Choroid plexus epithelial cell (primary cell): ENCODE data around the gene LRP6.
A peak's percentile ranks its signal among the peaks of the same experiment; 100 is the strongest.

ENCODE experiments used
- DNase-seq: peaks from one replicate; pipeline ENCODE4 v3.0.0-alpha.2; 2010; ENCODE audit warnings: low read depth
- H3K4me3 ChIP-seq: 2 replicates; pipeline ENCODE4 v1.5.1; 2011; ENCODE audit warnings: low read depth, mild to moderate bottlenecking, control low read depth, low read length, moderate library complexity
- TF ChIP-seq, protein P1 (sequence below): conservative IDR thresholded peaks from 2 replicates; pipeline ENCODE4 v1.5.1; 2011; ENCODE audit warnings: low read depth, mild to moderate bottlenecking, control low read depth, inconsistent platforms, low read length, moderate library complexity

Gene LRP6

DNA sequence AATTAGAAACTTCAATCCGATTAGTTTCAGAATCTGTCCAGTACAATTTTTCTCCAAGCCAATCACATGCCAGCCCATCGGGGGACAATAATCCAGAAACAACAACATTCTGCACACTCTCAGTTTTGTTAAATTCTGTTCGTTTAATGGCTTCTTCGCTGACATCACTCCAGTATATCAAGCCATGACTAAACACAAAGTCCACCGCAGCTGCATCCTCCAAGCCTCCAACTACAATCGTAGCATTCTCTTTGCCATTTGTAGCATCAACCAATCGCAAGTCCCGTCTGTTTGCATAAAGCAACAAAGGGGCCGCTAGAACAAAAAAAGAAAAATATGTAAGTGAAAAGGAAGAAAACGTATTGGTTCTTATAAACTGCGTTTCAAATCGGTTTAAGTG lies 22.5 kb downstream of the LRP6 start:
- no peak overlapping the region for H3K4me3 ChIP-seq
- DNase-seq, result no peak
- TF ChIP-seq, protein P1, sequence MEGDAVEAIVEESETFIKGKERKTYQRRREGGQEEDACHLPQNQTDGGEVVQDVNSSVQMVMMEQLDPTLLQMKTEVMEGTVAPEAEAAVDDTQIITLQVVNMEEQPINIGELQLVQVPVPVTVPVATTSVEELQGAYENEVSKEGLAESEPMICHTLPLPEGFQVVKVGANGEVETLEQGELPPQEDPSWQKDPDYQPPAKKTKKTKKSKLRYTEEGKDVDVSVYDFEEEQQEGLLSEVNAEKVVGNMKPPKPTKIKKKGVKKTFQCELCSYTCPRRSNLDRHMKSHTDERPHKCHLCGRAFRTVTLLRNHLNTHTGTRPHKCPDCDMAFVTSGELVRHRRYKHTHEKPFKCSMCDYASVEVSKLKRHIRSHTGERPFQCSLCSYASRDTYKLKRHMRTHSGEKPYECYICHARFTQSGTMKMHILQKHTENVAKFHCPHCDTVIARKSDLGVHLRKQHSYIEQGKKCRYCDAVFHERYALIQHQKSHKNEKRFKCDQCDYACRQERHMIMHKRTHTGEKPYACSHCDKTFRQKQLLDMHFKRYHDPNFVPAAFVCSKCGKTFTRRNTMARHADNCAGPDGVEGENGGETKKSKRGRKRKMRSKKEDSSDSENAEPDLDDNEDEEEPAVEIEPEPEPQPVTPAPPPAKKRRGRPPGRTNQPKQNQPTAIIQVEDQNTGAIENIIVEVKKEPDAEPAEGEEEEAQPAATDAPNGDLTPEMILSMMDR, result no peak

DNA sequence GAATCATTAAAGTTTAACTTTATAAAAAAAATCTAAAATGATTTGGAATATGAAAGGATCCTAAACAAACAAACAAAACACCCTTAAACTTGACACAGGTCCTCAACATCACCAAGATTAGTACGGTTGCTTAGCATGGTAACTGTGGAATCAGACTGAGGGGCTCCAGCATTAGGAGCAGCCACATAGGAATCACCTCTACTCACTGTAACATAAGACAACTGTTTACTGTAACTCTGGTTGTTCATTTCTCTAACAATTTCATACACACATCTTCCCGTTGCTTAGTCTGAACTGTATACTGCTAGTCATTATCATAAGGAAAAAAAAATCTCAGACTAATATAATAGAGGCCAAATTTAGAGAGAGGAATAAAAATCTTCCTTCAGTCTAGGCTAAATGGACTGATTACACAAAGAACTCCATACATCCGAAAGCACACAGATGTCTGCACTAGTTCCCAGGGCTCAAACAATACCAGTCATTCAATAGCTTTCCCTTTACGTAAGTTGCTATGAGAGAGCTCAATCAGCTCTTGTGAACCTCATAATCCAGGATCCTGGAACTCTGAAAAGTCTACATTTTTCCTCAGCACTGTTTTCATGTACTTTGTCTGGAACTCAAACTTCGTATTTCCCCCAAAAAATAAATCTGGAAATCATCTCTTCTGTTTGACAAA lies 26.0 kb downstream of the LRP6 start:
- peak; percentile 12 for DNase-seq
- no peak overlapping the region for H3K4me3 ChIP-seq
- TF ChIP-seq, protein P1, result no peak

DNA sequence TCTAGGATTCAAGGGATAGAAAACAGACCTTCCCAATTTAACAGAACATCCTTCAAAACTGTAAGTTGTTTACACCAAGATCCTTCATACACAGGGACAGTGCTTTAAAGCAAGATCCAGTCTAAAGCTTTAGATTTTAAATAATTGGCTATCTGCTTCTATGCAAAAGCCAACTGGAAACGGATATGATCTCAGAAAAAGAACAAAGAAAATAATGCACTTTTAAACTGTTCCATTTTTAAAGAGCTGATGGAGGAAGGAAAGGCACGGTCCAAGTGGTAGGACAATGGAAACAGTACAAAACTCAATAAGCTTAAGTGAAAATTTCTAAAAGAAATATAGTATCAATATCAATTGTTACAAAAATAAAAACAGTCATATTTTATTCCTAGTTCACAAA lies 27.7 kb downstream of the LRP6 start:
- no peak for DNase-seq
- no peak overlapping the region for H3K4me3 ChIP-seq
- TF ChIP-seq, protein P1, result no peak

DNA sequence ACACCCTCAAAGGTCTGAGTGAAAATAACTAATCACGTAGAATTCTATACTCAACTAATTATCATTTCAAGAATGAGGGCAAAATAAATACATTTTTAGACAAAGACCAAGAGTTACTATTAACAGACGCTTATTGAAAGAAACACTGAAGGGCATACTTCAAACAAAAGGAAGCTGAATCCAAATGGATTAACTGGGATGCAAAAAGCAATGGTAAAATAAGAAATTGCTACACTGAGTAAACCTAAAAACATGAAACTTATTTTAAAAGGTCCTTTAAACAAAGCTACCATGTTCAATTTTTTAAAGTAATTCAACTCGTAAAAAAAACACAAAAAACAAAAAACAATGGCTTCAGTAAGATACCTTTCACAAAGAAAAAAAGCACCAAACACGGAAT lies 28.2 kb downstream of the LRP6 start:
- DNase-seq, result no peak
- H3K4me3 ChIP-seq, result no peak overlapping the region
- TF ChIP-seq, protein P1, result no peak

DNA sequence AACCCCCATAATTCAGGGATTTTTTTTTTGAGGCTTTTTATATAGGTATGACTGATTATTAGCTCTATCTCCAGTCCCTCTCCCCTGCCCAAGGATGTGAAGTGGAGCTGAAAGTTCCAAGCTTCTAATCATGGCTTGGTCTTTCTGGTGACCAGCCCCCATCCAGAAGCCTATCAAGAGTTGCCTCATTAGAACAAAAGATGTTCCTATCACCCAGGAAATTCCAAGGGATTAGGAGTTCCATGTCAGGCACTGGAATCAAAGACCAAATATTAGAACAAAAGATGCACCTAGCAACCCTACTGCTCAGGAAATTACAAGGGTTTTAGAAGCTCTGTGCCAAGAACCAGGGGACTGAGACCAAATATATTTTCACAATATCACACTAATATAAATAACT lies 29.9 kb downstream of the LRP6 start:
- H3K4me3 ChIP-seq, result no peak overlapping the region
- TF ChIP-seq, protein P1, result no peak
- no peak for DNase-seq

DNA sequence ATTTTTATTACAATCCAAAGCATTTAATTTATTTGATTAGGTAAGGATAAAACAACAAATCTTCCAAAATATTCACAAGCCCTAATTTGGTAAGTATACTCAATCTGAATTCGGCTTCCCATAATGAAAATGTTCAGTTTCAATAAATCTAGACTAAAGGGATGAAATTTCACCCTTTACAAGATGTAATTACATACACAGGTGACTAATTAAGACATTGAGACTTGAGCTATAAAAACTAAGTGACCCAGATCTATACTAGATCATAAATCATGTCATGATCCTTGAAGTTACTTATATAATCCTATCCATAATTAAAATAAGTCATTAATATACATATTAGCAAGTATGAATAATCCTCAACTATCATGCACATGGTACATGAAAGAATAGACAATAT lies 36.6 kb downstream of the LRP6 start:
- H3K4me3 ChIP-seq, result no peak overlapping the region
- TF ChIP-seq, protein P1, result no peak
- no peak for DNase-seq

DNA sequence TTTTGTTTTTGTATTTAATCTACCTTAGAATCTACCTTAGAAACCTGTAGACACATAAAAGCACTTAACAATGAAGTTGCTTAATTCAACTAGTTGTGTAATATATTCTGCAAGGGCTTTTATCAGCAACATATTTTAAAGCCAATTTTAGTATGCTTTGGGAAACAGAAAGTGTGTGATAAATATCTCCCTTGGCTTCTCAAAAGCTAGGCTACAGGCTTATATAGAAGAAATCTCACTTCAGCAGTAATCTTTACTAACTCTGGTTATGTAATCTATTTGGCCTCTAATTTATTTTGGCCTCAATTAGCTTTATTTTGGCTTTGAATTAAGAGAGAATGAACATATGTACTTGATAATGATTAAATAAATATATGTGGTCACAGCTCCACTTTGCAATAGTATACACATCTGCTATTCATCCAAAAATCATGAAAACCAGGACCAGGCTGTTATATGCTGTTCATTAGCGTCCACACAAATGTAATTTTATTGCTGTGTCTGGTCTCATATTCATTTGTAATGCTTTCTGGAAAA lies 37.2 kb downstream of the LRP6 start:
- DNase-seq, result peak; percentile 35
- no peak overlapping the region for H3K4me3 ChIP-seq
- TF ChIP-seq, protein P1, result no peak
